GM19395 (cell line): ENCODE data around the gene ACAP2.

Source experiments
- ATAC-seq: cut with Tn5 transposase; IDR thresholded peaks from one replicate; pipeline ENCODE4 v1.9.1; 2021; ENCODE audit warnings: mild to moderate bottlenecking, moderate library complexity; ENCODE audit not compliant: unreplicated experiment

The ACAP2 gene

DNA sequence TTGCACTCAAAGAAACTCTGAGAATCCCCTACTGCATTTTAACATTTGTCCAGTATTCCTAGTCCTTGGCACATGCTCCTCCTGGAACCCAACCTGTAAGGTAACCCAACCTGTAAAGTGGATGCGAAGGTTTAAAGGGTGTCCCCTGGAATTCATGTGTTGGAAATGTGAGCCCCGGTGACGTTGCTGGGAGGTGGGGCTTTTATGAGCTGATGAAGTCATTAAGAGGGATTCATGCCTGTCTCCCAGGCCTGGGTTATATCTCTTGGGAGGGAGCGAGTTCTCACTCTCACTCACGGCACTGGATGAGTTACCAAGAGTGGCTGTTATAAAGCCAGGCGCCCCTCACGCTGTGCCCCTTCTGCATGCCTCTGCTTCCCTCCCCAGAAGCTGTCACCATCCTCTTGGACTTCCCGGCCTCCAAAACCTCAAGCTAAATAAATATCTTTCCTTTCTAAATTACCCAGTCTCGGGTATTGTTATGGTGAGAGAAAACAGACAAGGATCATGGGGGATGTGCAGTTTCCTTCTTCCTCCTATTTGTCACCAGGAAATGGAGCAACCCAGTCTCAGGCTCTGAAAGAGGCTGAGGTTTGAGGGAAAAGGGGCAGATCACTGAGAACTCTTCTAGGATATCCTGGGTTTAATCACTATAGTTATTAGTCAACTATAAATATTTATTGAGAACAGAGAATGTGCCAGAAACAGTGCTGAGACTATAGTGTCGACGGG lies 179.5 kb downstream of the ACAP2 start:
- no peak for ATAC-seq

DNA sequence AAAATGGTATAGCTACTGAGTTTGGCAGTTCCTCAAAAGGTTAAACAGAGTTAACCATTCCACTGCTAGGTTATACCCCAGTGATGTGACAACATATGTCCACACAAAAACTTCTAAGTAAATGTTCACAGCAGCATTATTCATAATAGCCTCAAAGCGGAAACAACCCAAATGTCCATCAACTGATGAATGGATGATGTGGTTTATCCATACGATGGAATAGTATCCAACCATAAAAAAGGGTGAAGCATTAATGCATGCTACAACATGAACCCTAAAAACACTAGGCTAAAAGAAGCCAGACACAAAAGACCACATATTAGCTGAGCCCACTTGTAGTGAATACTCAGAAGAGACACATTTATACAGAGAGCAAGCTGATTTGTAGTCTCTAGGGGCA lies 180.9 kb downstream of the ACAP2 start:
- no peak for ATAC-seq

DNA sequence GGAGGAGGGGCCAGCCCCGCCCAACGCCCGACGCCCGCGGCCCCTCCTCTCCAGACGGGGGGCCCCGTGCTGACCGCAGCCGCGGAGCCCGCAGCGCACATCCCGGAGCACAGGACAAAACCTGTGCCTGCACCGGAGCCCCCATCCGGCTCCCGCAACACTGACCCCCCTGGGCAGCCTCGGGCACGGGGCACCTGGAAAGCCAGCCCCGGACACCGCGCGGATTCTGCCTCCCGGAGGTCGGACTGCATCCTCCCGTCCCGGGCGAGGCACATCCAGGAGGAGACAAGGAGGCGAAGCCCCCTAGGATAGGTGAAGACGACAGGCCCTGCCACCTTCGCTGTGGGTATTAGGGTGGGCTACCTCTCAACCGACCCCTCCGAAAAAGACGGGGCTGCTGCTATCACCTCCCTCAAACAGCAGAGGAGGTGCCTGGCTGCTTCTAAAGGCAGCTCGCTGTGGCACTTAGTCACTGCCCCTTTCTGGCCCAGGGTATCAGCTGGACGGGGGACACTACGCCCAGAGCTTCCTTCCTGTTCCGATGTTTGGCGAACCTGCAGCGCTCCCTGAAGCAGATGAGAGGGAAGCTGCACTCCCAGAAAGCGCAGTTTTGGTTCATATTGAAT lies 182.4 kb downstream of the ACAP2 start:
- peak; percentile 20 for ATAC-seq

DNA sequence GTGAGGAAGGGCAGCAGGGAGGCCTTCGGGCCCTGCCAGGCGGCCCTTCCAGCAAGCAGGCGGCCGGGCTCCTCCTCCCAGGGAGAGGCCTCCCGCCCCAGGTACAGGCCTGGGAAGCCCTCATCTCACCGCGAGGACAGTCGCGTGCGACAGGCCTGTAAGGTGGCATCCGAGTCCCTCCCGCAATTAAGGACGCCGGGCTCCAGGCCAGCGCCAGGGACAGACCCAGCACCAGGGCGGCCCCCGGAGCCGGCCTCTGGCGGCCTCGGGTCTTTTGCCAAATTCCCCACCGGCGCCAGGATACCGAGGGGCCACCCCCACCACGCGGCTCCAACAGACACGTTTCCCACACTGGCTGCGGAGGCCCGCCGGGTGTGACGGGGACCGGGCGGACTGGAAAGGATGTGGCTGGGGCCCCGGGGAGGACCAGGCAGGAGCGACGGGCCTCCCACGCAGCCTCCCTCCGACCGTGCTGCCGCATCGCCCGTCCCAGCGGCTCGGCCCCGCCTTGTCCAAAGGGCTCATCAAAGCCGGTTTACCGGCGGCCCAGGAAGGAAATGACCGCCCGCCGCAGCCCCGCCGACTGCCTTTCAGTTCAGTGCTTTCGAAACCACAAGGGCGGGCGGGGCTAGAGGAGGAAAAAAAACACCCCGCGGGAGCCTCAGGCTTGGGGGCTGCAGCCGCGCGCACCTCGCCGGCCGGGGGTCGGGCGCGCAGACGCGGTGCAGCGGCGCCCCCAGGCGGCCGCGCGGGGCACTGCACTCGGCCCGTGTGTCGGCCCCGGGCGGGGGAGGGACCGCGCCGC lies 183.1 kb downstream of the ACAP2 start:
- ATAC-seq: peak; percentile 85

DNA sequence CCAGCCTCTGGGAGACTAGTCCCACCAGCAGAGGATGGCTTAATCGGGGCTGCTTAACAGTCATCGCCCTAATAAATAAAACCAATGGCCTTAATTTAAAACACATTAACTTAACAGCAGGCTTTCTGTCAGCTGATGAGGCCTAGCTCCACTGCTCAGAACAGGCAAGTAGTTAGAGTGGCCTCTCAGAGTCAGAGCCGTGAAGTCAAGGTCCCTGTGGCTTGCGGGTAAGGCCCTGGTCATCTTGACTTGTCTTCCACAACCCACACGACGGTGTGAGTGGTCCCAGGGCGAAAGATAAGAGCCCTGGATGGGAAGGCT lies 183.7 kb downstream of the ACAP2 start:
- ATAC-seq: peak; percentile 4

DNA sequence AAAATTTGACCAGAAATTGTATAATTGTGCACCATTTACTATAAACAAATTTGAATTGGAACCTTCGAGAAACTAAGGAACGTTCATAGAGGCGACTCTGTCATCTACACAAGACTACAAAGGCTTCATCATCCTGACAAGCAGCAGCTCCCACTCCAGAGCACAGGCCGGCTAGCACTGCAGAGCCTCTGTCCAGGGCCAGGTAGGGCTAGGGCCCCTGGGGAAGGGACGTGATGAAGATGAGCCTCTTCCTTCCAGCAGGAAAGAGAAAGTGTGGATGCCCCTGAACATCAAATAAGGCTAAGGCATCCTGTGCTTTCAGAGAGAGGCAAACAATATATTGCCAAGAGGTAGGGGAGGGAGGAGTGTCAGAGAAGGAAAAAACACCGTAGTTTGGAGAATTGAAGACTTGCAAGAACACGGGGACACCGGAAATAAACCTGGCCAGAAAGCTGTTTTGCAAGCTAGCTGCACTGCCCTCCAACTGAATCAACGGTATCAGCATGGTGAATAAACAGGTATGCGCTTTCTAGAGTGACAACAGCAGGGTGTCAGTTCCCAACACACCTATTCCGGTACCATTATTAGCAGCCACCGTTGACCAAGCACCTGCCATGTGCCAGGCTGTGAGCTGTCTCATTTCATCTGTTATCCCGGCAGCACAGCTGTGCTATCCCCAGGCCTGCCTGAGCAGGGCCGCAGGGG lies 184.2 kb downstream of the ACAP2 start:
- no peak for ATAC-seq

DNA sequence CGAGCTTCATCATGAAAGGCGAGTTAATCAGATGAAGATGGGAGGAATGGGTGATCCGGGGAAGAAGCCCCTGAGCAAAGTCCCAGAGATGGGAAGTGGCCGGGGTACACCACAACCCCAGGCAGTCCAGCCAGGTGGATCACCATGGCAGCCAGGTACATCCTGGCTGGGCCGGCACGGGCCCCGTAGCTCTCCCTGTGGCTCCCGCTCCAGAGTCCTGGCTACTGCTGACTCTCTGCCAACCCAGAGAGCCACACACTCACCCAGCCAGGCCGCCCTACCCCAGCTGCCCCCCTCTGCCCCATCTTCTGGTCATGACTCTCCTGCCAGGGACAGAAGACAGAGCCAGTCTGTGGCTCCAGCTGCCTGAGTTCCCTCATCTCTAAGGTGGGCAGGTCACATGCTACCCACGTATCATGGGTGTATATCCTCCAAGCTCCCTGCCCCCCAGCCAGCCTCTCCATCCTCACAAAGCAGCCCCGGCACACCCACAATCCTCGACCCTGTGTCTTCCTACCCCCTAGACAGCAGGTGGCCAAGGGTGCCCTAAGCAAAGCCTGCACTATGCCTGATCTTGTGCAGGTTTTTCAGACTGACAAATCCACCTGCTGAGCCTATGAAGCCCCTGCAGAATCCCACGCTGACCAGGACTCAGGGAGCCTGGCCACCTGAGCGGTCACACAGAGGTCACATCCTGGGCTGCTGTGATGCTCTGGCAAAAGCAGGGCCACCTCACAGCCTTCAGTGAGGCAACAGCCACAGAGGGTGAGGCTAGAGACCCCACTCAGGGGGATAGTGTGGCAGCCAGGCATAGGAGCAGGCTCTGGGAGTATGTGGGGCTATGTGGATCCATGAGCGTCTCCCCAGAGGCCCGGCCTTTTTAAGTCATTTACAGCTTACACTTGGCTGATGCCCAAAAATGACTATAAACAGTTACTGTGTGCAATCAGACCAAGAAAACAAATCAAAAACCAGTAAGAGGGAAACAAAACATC lies 185.1 kb downstream of the ACAP2 start:
- no peak for ATAC-seq

DNA sequence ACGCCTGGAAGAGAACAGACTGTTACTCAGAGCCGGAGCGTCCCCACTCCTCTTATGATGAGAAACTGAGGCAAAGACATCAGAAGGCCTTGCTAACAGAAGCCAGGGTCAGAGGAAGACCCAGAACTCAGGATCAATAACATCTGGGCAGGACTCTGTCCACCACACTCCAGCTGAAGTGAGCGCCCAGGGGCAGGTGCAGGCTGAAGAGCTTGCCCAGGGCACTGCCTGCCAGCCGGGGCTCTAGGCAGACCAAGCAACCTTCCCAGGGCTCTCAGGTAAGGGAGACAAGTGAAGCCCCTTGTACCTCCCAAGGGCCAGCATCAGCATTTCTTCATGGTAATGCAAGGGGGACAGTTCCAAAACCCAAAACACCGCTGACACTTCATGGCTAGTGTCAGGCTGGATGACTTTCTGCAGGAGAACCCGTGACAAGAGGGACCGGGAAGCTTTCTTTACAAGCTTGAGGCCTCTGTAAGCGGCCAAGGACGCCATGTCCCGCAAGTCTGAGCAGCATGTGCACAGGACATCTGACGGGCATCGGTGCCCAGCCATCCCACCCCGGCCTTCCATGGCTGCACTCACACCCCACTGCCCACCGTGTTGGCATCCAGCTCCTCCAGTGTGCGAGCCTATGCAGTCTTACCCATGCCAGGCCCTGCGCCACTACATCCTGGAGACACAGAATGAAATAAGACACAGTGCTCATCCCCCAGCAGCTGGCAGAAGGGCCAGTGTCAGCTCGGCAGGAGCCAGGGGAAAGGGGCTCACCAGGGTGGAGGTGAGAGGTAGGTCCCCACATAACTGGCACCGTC lies 186.0 kb downstream of the ACAP2 start:
- no peak for ATAC-seq

DNA sequence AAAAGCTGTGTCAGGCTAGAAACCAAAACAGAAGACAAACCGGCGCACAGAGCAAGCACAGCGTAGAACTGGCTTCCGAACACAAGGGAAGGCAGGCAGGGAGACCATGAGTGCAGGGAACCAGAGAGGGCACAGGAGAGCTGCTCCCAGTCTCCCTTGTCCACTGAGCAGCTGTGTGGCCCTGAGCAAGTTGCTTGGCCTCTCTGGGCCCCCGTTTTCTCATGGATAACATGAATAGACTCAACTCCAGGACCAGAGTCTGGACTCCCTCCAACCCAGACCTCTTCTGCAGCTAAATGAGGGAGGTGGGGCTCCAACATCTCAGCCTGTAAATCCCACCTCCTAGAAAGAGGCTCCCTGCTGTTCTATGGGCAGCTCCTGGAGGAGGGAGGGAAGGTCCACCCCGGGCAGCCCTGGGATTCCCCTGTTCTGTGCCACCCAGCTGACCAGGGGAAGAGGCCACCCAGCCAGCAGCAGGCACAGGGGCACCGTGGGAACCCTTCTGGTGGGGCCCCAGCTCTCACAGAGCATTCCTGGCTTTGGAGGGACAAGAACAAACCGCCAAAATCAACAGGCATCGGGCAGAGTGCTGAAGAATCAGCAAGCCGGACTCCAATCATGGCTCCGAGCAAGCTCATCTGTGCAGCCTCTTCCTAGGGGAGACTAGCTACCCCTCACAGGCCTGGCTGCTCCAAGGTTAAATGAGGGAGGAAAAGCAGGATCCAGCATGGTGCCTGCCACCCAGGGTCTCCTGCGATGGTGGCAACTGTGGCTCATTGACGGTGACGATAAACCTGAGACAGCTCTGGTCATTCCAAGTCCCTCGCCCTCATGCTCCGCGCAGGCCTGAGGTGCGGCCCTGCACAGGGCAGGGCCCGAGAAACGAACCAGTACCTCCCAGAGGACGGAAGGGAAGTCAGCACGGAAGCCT lies 187.0 kb downstream of the ACAP2 start:
- ATAC-seq: no peak

DNA sequence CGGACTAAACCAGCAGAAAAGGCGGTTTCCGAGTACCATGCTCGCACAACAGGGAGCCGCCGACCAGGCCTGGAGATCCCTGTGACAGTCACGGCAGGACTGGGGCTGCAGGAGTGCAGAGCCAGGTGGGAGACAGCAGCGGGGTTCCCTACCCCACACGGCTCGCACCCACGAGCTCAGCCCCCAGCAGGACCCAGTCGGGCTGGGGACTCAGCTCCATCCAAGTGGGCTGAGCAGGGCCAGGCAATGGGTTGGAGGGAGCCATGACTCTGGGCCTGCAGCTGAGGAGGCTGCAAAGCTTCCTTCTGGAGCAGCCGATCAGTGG lies 187.7 kb downstream of the ACAP2 start:
- ATAC-seq: no peak

DNA sequence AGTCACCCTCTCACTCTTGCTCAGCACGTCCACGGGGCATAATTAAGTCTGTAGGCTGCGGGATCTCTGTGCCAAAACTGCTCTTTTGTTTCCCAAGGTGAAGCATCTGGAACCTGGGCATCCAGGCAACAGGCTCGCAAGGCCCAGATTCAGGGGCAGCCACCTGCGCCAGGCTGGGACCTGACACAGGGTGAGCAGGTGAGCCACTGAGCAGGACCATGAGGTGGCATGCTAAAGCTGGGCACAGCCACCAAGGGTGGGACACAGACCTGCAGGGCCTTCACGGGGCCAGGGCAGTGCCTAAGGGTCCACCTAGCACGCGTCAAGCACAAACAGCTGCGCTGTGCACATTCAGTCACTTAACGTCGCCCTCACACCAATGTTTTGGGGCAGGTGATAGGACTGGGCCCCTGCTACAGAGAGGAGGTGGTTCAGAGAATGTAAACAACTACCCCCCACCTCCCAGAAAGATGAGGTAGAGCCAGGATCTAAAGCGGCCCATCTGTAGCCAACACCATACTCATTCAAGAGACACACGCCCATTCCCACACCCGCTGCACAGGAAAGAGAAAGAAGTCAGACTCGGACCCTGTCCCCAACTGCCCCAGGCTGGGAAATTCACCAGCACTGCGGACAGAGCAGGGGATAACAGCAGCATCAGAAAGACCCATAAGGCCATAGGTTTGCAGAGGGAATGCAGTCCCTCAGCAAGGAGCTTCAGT lies 188.2 kb downstream of the ACAP2 start:
- no peak for ATAC-seq

DNA sequence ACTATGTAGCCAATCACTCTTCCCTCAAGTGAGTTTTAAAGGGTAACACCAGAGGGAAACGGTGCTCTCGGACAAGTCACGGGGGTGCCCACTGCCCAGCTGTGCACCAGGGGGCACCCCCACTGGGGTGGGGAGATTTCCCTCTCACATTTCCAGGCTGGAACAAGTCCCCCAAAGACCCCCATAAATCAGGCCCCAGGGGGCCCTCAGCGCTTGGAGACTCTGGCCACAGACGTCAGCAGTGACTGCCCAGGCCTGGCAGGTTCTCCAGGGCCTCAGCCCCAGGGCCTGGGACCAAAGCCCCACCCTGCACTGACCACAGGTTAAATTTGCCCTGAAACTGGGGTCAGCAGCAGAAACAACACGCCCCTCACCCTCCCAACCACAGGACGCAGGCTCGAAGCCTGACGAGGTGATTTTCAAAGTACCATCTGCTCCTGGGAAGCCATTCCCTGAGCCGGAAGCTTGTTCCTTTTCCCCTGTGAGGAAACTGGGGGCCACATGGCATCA lies 188.8 kb downstream of the ACAP2 start:
- no peak for ATAC-seq

DNA sequence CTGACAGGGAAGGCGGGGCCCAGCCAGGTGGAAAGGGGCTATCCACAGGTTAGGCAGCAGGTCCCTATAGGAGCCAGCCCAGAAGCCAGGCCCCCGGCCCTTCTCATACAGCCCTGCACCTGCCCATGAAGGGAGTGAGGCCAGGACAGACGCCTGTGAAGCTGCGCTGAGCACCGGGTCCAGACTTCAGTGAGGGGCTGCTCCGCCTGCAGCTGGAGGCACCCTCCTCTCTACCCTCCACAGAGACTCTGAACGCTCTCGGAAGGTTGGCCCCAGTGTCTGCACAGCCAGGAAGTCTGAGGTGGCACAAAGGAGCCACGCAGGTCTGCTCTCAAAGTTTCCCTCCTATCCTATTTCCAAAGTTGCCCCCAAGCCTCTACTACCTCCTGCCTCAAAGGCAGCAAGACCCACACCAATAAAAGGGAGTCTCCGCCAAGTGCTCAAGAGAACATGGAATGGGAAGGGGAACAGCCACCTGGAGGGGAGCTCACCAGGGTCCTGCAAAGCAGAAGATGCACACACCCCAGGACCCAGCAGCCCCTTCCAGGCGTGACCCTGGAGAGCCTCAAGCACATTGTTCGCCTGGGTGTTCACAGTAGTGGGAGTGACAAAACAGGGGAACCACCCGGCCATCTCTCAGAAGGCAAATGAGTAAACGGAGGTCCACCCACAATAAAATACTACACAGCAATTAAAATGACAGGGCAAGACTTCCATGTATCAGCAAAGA lies 191.3 kb downstream of the ACAP2 start:
- no peak for ATAC-seq

DNA sequence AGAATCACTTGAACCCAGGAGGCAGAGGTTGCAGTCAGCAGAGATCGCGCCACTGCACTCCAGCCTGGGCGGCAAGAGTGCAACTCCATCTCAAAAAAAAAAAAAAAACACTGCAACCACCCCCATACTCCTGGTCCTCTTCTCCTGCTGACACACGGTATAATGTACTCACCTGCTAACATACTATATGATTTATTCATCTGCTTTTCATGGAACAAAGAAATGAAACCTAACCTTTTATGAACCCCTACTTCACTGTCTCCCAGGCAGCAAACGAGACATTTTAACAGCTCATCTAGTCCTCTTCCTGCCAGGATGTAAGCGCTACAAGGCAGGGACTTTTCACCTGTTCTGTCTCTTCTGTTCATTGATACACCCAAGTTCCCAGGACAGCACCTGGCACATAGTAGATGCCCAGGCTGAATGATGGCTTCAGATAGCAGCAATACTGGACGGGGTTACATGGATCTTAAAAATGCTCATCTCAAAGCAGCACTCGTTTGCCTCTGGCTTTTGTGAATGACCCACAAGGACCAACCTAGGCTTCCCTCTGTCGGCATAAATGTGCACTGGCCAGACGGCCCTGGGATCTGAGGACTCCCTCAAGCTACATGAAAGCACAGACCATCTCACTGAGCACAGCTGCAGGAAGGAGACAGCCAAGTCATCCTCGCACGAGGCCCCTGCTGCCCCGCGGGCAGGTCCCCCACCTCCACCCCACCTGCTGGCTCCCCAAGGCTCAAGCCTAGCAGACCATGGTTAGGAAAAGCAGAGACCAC lies 192.2 kb downstream of the ACAP2 start:
- no peak for ATAC-seq

DNA sequence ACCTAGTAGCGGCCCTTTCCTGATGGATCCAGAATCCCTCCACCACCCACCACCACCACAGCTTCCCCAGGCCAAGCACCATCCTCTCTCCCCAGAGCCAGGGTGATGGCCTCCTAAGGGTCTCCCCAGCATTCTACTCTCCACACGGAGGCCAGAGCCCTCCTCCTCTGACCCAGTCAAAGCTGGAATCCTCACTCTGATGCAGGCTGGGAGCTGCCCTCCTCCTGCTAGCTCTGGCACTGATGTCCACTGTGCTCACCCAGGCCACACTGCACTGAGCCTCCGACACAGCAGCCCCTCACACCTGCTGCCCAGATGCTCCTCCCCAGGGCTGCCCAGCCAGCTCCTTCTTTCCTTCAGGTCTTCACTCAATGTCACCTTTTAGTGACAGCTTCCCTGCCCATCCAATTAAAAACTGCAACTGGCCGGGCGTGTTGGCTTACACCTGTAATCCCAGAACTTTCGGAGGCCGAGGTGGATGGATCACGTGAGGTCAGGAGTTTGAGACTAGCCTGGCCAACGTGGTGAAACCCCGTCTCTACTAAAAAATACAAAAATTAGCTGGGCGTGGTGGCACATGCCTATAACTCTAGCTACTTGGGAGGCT lies 192.9 kb downstream of the ACAP2 start:
- ATAC-seq: no peak
